ENCODE data around the gene SETDB2. TPM values are rescaled to one million over a fixed set of nuclear protein-coding genes. Genes with fewer than 3 reads are reported as not detected.

The SETDB2 gene
- total and polyA plus RNA-seq, 2 of the 4 experiments (the other 2 are of a cell fraction) = 4.3 to 5.7 TPM

- Histone ChIP-seq H3K79me1 (ENCODE audit: low read depth in 1 of 2, low read length in 2 of 2) (peaks cover 2 to 8% of the 10 kb centered on the region in 2 experiments; a peak in 2 of 4 replicates), H2BK5ac (ENCODE audit: low read depth, low read length, poor library complexity, severe bottlenecking) (no peak overlapping the region), H3K18ac (ENCODE audit: low read depth, low read length) (no peak overlapping the region), H4K8ac (ENCODE audit: low read depth in 2 of 2, low read length in 2 of 2) (no peak overlapping the region), H3K14ac (replicated peaks; ENCODE audit: low read depth, low read length) (no peak overlapping the region), H3K4me1 (ENCODE audit: control insufficient read depth, insufficient read depth, low read length) (no peaks in the 10 kb centered on the region), H2AK9ac (replicated peaks; ENCODE audit: low read depth, low read length, poor library complexity) (no peak overlapping the region), H3K27ac (ENCODE audit: insufficient read depth, low read length) (no peak overlapping the region), H3K27me3 (ENCODE audit: control insufficient read depth, insufficient read depth, low read length) (no peaks in the 10 kb centered on the region), H4K91ac (ENCODE audit: insufficient read depth, low read depth, low read length) (no peak overlapping the region), H4K5ac (ENCODE audit: low read depth, low read length) (no peak overlapping the region), H3K9ac (ENCODE audit: low read depth, low read length) (no peak overlapping the region), H3K9me1 (ENCODE audit: insufficient read depth, low read length) (no peaks in the 10 kb centered on the region; the same call in 1 of the 2 replicates), H2AFZ (replicated peaks; ENCODE audit: low read length, poor library complexity) (no peak overlapping the region), H2BK15ac (ENCODE audit: low read depth, low read length) (no peak overlapping the region), H3K9me3 (ENCODE audit: control insufficient read depth, insufficient read depth, low read length) (no peaks in the 10 kb centered on the region), H2AK5ac (ENCODE audit: low read depth, low read length) (no peak overlapping the region), H3K4me2 (ENCODE audit: low read depth, low read length) (no peak overlapping the region), H3K4me3 (ENCODE audit: insufficient read depth, low read depth, low read length) (no peak overlapping the region), H2BK120ac (ENCODE audit: low read depth, low read length) (no peak overlapping the region), H3K4ac (ENCODE audit: low read depth, low read length) (no peak overlapping the region), H3K36me3 (ENCODE audit: control insufficient read depth, insufficient read depth, low read length) (peaks cover 21% of the 10 kb centered on the region), H2BK20ac (ENCODE audit: low read depth, low read length) (no peak overlapping the region), H4K20me1 (ENCODE audit: insufficient read depth, low read length) (no peaks in the 10 kb centered on the region), H3K23ac (ENCODE audit: low read depth, low read length) (no peak overlapping the region), H3K56ac (ENCODE audit: extremely low read depth, insufficient read depth, low read length) (no peak overlapping the region)
- in situ Hi-C loops (cut with MboI; ENCODE audit: low sequenced_read_pairs) (no loop called here), dilution Hi-C loops (cut with HindIII; ENCODE audit: low sequenced_read_pairs, unreplicated experiment) (no loop called here), intact Hi-C loops (cut with micrococcal nuclease) (no loop called here)
- CTCF ChIA-PET = interaction anchor here (0.6 to 1.5 kb wide), 3 partner anchors 11 to 659 kb away, joined by 3 to 8 read pairs (median 5); no protein-coding TSS in a partner anchor
- DNase-seq (no peak), ATAC-seq (ENCODE audit: low read depth) (no peak)
- TF ChIP-seq CTCF (conservative IDR thresholded peaks at IDR 0.05; ENCODE audit: low read depth, low read length) (no peak), USF2 (IDR thresholded peaks at IDR 0.05; ENCODE audit: low read depth, low read length) (no peak), BHLHE40 (IDR thresholded peaks at IDR 0.05; ENCODE audit: low read depth, low read length) (no peak), RAD21 (IDR thresholded peaks at IDR 0.05; ENCODE audit: low read length) (no peak), CHD1 (IDR thresholded peaks at IDR 0.05; ENCODE audit: low read depth, low read length) (no peak), FOS (IDR thresholded peaks at IDR 0.05; ENCODE audit: low read depth, low read length) (no peak), MAFK (IDR thresholded peaks at IDR 0.05; ENCODE audit: low read depth, low read length) (no peak), MAZ (IDR thresholded peaks at IDR 0.05; ENCODE audit: borderline replicate concordance, low read depth, low read length) (no peak), ELK1 (IDR thresholded peaks at IDR 0.05; ENCODE audit: borderline replicate concordance, low read depth, low read length) (no peak), POLR2A (IDR thresholded peaks at IDR 0.05; ENCODE audit: low read depth, low read length) (no peak), NFE2L2 (IDR thresholded peaks at IDR 0.05; ENCODE audit: low read depth, low read length) (no peak), CEBPB (IDR thresholded peaks at IDR 0.05; ENCODE audit: low read depth, low read length) (no peak), SMC3 (IDR thresholded peaks at IDR 0.05; ENCODE audit: low read depth, low read length) (no peak), RCOR1 (IDR thresholded peaks at IDR 0.05; ENCODE audit: insufficient replicate concordance, low read length) (no peak), RFX5 (IDR thresholded peaks at IDR 0.05; ENCODE audit: low read depth, low read length) (no peak), MXI1 (IDR thresholded peaks at IDR 0.05; ENCODE audit: borderline replicate concordance, low read depth, low read length) (no peak)
- 70% methylated on average over 2 of the region's 5 CpGs; no CpG with 5 or more reads in 1 of the 2 experiments for WGBS, 2 experiments (ENCODE audit: extremely low coverage in 2 of 2, insufficient read length in 1 of 2)
- POLR2A ChIA-PET (ENCODE audit: unreplicated experiment) = no interaction called here
- BruUV-seq (replicated peaks) = no TSS peak
These were observed 72.4 kb downstream of the SETDB2 start for GRCh38 chr13:49516467-49516866.

Data from IMR-90 (cell line).